ENCODE measurements around the gene LACC1. TPM values are rescaled to one million over a fixed set of nuclear protein-coding genes. Genes with fewer than 3 reads are reported as not detected.

LACC1 gene
- total RNA-seq, 1 experiment from 2014 or later: 4.0 TPM

DNA sequence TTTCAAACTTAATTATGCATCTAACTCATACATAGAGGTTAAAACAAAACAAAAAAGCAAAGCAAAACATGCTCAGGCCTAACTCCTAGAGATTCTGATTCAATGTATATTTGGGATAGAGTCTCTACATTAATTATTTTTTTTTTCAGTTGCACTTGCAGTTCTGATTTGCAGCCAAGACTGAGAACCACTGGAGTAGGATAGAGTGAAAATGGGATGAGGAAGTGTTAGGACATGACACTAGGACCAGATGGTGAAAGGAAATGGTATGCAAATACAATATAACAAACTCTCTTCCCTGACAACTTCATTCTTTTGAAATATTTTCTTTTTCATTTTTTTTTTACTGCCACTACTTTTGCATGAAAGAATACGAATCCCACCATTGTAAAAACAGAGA is 1.9 kb upstream of the LACC1 start:
- TF ChIP-seq CTCF (IDR thresholded peaks at IDR 0.05; ENCODE audit: unreplicated experiment): no peak
- Mint-ChIP-seq H3K9me3 (ENCODE audit: low read depth, unreplicated experiment) (no peaks in the 10 kb centered on the region), H3K27me3 (ENCODE audit: unreplicated experiment) (no peaks in the 10 kb centered on the region), H3K27ac (ENCODE audit: unreplicated experiment) (no peak overlapping the region), H3K4me3 (ENCODE audit: low read depth, unreplicated experiment) (peak overlapping the region; percentile 96), H3K36me3 (ENCODE audit: insufficient read depth, unreplicated experiment) (peaks cover 20% of the 10 kb centered on the region), H3K4me1 (ENCODE audit: low read depth, unreplicated experiment) (peaks cover 24% of the 10 kb centered on the region)
- intact Hi-C loops (cut with micrococcal nuclease; ENCODE audit: unreplicated experiment): loop anchor here (10.0 kb wide), 1 partner anchor 573 kb away; no protein-coding TSS in a partner anchor
- no peak for DNase-seq
- no TSS peak for BruUV-seq (replicated peaks)
- CTCF ChIA-PET: no interaction called here

DNA sequence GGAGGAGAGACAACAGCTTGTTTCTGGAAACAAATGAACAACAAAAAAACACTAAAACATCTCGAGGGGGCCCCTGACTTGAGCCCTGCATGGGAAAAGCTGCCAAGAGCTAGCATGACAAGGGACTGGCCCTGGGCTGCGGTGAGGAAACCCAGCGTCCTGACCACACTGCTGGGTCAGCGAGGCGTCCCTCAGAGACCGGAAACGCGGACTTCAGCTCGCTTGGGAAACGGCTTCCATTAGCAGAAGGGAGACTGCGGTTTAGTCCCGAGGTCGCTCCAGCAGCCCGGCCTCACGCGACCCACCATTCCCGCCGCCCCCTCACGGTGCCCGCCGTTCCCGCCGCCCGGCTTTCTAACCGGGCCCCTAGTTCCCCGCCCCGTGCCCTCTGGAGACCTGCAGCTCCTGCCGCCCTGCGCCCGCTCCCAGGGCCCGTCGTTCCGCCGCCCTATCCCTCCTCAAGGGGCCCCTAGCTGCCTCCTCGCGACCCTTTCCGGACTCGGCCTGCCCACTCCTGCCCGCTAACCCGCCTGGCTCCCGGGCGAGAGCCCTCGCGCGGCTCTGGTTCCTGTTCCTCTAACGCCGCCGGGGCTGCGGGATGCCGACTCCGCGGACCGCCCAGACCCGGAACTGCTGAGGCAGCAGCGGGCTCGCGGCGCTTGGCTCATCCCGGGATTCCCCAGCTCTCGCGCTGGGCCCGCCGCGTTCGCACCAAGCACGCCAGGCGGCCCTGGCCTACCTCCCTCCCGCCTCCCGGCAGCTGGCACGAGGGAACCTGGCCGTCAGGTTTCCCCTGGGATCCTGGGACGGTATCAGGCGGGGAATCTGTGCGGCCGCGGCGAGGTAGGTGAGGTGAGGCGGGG is 581 bp upstream of the LACC1 start, which contains the start of gene CCDC122:
CCDC122 (minus strand) TSS at position 849 of the 863 bp plus-strand sequence. CDS start 10,364 bp downstream, outside the sequence.
- peaks cover 24% of the 10 kb centered on the region for H3K4me1 Mint-ChIP-seq (ENCODE audit: low read depth, unreplicated experiment)
- H3K9me3 Mint-ChIP-seq (ENCODE audit: low read depth, unreplicated experiment): no peaks in the 10 kb centered on the region
- intact Hi-C loops (cut with micrococcal nuclease; ENCODE audit: unreplicated experiment): loop anchor here (10.0 kb wide), 1 partner anchor 574 kb away; no protein-coding TSS in a partner anchor
- peak; percentile 79 for DNase-seq
- CTCF ChIA-PET: interaction anchor here (0.5 to 0.6 kb wide), 2 partner anchors 31 to 831 kb away, joined by 3 to 6 read pairs; no protein-coding TSS in a partner anchor
- H3K36me3 Mint-ChIP-seq (ENCODE audit: insufficient read depth, unreplicated experiment): peaks cover 20% of the 10 kb centered on the region
- no TSS peak for BruUV-seq (replicated peaks)
- no peaks in the 10 kb centered on the region for H3K27me3 Mint-ChIP-seq (ENCODE audit: unreplicated experiment)
- no peak for TF ChIP-seq CTCF (IDR thresholded peaks at IDR 0.05; ENCODE audit: unreplicated experiment)
- H3K4me3 Mint-ChIP-seq (ENCODE audit: low read depth, unreplicated experiment): peak within 1 kb of the TSS; percentile 96
- peak within 1 kb of the TSS; percentile 84 for H3K27ac Mint-ChIP-seq (ENCODE audit: unreplicated experiment)

DNA sequence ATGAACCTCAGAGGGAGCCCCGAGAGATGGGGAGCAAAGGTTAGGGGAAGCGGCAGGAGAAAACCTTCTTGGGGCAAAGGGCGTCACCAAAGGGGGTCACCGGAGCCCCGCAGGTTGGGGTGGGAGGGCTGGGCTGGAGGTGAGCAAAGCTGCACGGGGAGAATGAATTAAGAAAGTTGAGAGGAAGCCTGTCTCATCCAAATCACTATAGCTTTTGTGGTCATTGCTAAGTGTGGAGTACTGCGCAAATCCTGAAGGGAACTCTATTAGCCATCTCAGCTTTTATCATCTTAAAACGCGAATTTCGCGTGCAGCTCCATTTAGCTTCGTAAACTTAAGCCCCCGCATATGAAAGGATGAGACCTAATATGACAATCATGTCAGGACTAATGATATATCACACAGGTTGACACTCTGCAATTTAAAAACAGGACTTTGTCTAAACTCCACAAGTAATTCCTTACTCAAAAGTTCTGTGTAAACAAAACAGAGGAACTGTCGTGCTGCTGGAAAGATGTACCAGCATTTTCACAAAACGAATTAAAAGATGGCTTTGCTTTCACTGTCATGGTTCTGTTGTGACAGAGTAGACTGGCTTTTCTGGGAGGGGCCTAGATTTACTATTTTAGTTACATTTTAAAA is 631 bp downstream of the LACC1 start:
- BruUV-seq (replicated peaks): no TSS peak

More for the DNA sequence above, 631 bp downstream of the LACC1 start:
- intact Hi-C loops (cut with micrococcal nuclease; ENCODE audit: unreplicated experiment): no loop called here
- no peak for TF ChIP-seq CTCF (IDR thresholded peaks at IDR 0.05; ENCODE audit: unreplicated experiment)
- CTCF ChIA-PET: no interaction called here
- H3K4me3 Mint-ChIP-seq (ENCODE audit: low read depth, unreplicated experiment): peak overlapping the region; percentile 96
- no peak overlapping the region for H3K27ac Mint-ChIP-seq (ENCODE audit: unreplicated experiment)
- peaks cover 20% of the 10 kb centered on the region for H3K36me3 Mint-ChIP-seq (ENCODE audit: insufficient read depth, unreplicated experiment)
- H3K9me3 Mint-ChIP-seq (ENCODE audit: low read depth, unreplicated experiment): no peaks in the 10 kb centered on the region
- DNase-seq: no peak
- H3K27me3 Mint-ChIP-seq (ENCODE audit: unreplicated experiment): no peaks in the 10 kb centered on the region
- peaks cover 24% of the 10 kb centered on the region for H3K4me1 Mint-ChIP-seq (ENCODE audit: low read depth, unreplicated experiment)
